ENCODE measurements around the gene TRPV4.

The TRPV4 gene

GRCh38 chr12:109832541-109833306 is 474 bp downstream of the TRPV4 start:
- H3K4me3 ChIP-seq (ENCODE audit: low read depth, low read length), result no peak overlapping the region
- no peak for TF ChIP-seq CTCF (IDR thresholded peaks at IDR 0.05; ENCODE audit: control insufficient read depth, extremely low read depth, insufficient read depth)
- DNase-seq (ENCODE audit: low read depth), result no peak

DNA sequence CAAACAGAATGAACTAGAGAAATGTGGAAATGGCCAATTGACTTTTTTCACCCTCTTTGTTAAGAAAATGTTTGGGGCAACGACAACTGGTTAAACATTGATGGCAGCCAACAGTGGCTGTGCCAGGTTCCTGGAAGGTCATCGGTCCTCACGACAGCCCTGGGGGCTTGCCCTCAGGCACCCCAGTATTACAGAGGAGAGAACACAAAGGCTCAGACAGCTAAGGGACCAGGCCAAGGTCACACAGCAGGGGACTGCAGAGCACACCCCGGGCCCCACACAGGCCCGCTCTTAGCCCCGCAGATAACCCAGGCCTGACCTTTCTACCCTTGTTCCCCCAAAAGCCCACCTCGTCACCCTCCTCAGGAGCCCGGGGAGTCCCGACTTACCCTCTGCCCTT is 1.3 kb downstream of the TRPV4 start:
- no peak for TF ChIP-seq CTCF (IDR thresholded peaks at IDR 0.05; ENCODE audit: control insufficient read depth, extremely low read depth, insufficient read depth)
- no peak overlapping the region for H3K4me3 ChIP-seq (ENCODE audit: low read depth, low read length)
- no peak for DNase-seq (ENCODE audit: low read depth)

DNA sequence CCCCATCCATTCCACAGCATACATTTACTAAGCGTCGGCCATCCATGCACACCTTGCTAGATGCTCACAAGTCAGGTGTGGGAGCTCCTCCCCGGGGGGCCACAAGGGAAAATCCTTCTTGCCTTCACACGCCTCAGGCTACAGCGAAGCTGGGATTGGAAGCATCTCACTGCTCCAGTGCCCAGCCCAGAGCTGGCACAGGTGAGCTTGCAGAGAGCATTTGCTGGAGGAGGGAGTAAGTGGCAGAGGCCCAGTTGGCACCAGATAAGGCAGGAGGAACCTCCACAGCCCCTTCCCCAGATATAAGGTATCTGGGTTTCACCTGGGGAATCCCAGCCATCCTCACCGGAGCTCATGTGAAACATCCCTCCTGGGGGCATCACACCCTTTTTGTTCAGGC is 1.8 kb downstream of the TRPV4 start:
- no peak for DNase-seq (ENCODE audit: low read depth)
- H3K4me3 ChIP-seq (ENCODE audit: low read depth, low read length), result no peak overlapping the region
- TF ChIP-seq CTCF (IDR thresholded peaks at IDR 0.05; ENCODE audit: control insufficient read depth, extremely low read depth, insufficient read depth), result no peak

DNA sequence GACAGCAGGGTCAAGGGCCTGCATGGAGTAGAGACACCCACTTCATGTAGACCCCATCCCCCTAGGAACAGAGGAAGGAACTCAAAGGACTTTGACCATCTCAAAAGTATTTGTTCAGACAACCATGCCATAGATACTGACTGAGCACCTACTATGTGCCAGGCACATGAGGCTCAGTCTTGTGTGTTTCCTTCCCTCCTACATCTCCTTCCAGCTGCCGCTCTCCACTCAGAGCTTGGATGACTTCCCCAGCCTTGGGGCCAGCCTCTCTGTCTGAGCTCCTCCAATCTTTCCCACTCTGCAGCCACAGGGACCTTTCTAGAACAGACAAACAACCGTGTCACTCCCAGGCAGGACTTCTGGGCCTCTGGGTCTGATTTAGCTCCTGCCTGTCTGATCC is 2.5 kb downstream of the TRPV4 start:
- DNase-seq (ENCODE audit: low read depth), result no peak
- no peak overlapping the region for H3K4me3 ChIP-seq (ENCODE audit: low read depth, low read length)
- no peak for TF ChIP-seq CTCF (IDR thresholded peaks at IDR 0.05; ENCODE audit: control insufficient read depth, extremely low read depth, insufficient read depth)

GRCh38 chr12:109830267-109830666 is 2.9 kb downstream of the TRPV4 start:
- no peak for DNase-seq (ENCODE audit: low read depth)
- H3K4me3 ChIP-seq (ENCODE audit: low read depth, low read length), result no peak overlapping the region
- TF ChIP-seq CTCF (IDR thresholded peaks at IDR 0.05; ENCODE audit: control insufficient read depth, extremely low read depth, insufficient read depth), result no peak

- no peak for TF ChIP-seq CTCF (IDR thresholded peaks at IDR 0.05; ENCODE audit: control insufficient read depth, extremely low read depth, insufficient read depth)
- no peak overlapping the region for H3K4me3 ChIP-seq (ENCODE audit: low read depth, low read length)
- no peak for DNase-seq (ENCODE audit: low read depth)
Measured at GRCh38 chr12:109829667-109830066, 3.5 kb downstream of the TRPV4 start.

Data from LNCaP clone FGC (cell line).